SK-N-SH (cell line): ENCODE results near the gene OBSL1.

Experiments used
- EP300 ChIP-seq, 2 experiments: IDR thresholded peaks; 2 replicates each; pipeline versions ENCODE4 v1.4.0 to v1.6.1; 2012; ENCODE audit warnings: borderline replicate concordance in 1 of 2, low read depth in 1 of 2, low read length in 1 of 2
- EZH2phosphoT487 ChIP-seq: fragments of 200-600 bp; sonication (generic); IDR thresholded peaks from 2 replicates; pipeline ENCODE4 v1.6.1; 2017; ENCODE audit warnings: low read depth, mixed run types, mild to moderate bottlenecking, antibody characterized with exemption, moderate library complexity, borderline replicate concordance
- POLR2AphosphoS5 ChIP-seq: IDR thresholded peaks from 2 replicates; pipeline ENCODE4 v1.6.1; 2012; ENCODE audit warnings: low read depth, low read length
- RAD21 ChIP-seq: IDR thresholded peaks from 2 replicates; pipeline ENCODE4 v1.6.1; 2012; ENCODE audit warnings: mild to moderate bottlenecking, low read length
- TEAD4 ChIP-seq: IDR thresholded peaks from 2 replicates; pipeline ENCODE4 v1.4.0; 2012; ENCODE audit warnings: mild to moderate bottlenecking, borderline replicate concordance; ENCODE audit not compliant: insufficient read depth
- TF ChIP-seq, protein P1 (sequence below): fragments of 200-600 bp; sonication (generic); IDR thresholded peaks from 2 replicates; pipeline ENCODE4 v1.6.1; 2017; ENCODE audit warnings: antibody characterized with exemption, mild to moderate bottlenecking, moderate library complexity
- TF ChIP-seq, protein P2 (sequence below): IDR thresholded peaks from 2 replicates; pipeline ENCODE4 v1.4.0; 2012; ENCODE audit warnings: low read depth, borderline replicate concordance
- TF ChIP-seq, protein P3 (sequence below): IDR thresholded peaks from 2 replicates; pipeline ENCODE4 v1.6.1; 2012; ENCODE audit warnings: mild to moderate bottlenecking, low read depth, low read length, moderate library complexity
- TF ChIP-seq, protein P4 (sequence below): IDR thresholded peaks from 2 replicates; pipeline ENCODE4 v1.4.0; 2012; ENCODE audit warnings: low read depth

DNA sequence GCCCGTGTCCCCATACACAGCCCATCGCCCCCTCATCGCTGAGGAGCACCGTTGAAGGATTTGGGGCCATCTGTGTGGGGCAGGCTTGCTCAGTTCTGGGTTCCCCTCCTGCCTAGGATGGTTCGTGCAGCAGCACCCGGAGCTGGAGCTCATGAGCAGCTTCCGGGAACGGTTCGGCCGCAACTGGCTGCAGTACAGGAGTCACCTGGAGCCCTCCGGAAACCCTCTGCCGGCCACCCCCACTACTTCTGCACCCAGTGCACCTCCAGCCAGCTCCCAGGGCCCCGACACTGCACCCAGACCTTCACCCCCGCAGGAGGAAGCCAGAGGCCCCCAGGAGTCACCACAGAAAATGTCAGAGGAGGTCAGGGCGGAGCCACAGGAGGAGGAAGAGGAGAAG is 36.6 kb upstream of the OBSL1 start:
- TF ChIP-seq RAD21 (no peak), EZH2phosphoT487 (no peak), EP300 (IDR thresholded peaks at IDR 0.05; ENCODE audit: borderline replicate concordance in 1 of 2, low read depth in 1 of 2, low read length in 1 of 2) (no peak), TEAD4 (no peak), POLR2AphosphoS5 (no peak)
- TF ChIP-seq, protein P1, sequence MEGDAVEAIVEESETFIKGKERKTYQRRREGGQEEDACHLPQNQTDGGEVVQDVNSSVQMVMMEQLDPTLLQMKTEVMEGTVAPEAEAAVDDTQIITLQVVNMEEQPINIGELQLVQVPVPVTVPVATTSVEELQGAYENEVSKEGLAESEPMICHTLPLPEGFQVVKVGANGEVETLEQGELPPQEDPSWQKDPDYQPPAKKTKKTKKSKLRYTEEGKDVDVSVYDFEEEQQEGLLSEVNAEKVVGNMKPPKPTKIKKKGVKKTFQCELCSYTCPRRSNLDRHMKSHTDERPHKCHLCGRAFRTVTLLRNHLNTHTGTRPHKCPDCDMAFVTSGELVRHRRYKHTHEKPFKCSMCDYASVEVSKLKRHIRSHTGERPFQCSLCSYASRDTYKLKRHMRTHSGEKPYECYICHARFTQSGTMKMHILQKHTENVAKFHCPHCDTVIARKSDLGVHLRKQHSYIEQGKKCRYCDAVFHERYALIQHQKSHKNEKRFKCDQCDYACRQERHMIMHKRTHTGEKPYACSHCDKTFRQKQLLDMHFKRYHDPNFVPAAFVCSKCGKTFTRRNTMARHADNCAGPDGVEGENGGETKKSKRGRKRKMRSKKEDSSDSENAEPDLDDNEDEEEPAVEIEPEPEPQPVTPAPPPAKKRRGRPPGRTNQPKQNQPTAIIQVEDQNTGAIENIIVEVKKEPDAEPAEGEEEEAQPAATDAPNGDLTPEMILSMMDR, result no peak
- TF ChIP-seq, protein P2, sequence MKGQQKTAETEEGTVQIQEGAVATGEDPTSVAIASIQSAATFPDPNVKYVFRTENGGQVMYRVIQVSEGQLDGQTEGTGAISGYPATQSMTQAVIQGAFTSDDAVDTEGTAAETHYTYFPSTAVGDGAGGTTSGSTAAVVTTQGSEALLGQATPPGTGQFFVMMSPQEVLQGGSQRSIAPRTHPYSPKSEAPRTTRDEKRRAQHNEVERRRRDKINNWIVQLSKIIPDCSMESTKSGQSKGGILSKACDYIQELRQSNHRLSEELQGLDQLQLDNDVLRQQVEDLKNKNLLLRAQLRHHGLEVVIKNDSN, result no peak
- TF ChIP-seq, protein P3, sequence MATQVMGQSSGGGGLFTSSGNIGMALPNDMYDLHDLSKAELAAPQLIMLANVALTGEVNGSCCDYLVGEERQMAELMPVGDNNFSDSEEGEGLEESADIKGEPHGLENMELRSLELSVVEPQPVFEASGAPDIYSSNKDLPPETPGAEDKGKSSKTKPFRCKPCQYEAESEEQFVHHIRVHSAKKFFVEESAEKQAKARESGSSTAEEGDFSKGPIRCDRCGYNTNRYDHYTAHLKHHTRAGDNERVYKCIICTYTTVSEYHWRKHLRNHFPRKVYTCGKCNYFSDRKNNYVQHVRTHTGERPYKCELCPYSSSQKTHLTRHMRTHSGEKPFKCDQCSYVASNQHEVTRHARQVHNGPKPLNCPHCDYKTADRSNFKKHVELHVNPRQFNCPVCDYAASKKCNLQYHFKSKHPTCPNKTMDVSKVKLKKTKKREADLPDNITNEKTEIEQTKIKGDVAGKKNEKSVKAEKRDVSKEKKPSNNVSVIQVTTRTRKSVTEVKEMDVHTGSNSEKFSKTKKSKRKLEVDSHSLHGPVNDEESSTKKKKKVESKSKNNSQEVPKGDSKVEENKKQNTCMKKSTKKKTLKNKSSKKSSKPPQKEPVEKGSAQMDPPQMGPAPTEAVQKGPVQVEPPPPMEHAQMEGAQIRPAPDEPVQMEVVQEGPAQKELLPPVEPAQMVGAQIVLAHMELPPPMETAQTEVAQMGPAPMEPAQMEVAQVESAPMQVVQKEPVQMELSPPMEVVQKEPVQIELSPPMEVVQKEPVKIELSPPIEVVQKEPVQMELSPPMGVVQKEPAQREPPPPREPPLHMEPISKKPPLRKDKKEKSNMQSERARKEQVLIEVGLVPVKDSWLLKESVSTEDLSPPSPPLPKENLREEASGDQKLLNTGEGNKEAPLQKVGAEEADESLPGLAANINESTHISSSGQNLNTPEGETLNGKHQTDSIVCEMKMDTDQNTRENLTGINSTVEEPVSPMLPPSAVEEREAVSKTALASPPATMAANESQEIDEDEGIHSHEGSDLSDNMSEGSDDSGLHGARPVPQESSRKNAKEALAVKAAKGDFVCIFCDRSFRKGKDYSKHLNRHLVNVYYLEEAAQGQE, result no peak
- TF ChIP-seq, protein P4, sequence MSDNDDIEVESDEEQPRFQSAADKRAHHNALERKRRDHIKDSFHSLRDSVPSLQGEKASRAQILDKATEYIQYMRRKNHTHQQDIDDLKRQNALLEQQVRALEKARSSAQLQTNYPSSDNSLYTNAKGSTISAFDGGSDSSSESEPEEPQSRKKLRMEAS, result no peak
